HG02938 (cell line): ENCODE results near the gene EXOC4.

ENCODE experiments used
- ATAC-seq: cut with Tn5 transposase; IDR thresholded peaks from one replicate; pipeline ENCODE4 v1.9.1; 2021; ENCODE audit warnings: mild to moderate bottlenecking, moderate library complexity; ENCODE audit not compliant: unreplicated experiment

The EXOC4 gene

DNA sequence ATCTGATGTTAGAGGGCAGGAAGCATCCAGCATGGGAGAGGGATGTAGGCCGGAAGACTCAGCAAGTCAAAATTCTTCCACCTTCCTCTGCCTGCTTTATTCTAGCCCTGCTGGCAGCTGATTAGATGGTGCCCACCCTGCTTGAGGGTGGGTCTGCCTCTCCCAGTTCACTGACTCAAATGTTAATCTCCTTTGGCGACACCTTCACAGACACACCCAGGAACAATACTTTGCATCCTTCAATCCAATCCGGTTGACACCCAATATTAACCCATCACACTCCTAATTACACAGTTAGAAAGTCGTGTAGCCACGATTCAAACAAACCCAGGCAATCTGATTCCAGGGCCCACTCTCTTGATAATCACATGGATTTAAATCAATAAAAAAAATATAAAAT, 440.4 kb downstream of the EXOC4 start:
- ATAC-seq = no peak

DNA sequence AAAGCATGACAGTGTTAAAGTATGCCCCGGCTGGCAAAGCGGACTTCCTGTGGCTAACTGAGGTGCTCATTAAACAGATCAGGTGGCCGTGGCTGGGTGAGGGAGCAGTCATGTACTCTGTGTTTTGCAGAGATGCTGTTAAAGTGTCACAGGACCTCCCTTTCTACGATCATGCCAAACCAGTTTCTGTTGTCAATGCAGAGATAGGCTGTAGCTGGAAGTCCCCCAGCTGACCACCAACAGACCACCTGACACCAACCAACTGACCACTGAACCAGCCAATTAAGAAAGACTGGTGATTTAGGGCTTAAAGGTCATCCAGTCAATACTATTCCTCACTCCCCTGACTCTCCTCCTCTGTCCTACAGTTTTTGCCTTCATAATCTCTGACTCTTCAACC, 443.2 kb downstream of the EXOC4 start:
- no peak for ATAC-seq

DNA sequence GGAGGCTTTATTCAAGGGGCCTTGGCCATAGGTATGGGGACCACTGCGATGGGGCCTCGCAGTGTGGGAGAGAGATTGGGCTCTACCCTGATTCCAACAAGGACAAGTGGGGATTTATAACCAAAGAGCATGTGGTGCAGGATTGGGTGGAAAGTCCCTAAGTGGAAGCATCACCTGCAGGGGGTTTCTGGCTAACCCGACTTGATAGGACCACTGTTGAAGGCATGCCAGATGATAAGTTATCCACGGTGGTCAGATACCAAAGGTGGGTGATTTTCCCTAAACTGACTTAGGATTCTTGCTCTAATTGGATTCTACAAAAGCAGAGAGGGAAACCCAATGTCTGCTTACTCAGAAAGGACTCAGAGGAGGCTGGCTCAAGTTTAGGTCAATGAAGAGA, 444.7 kb downstream of the EXOC4 start:
- ATAC-seq = no peak

DNA sequence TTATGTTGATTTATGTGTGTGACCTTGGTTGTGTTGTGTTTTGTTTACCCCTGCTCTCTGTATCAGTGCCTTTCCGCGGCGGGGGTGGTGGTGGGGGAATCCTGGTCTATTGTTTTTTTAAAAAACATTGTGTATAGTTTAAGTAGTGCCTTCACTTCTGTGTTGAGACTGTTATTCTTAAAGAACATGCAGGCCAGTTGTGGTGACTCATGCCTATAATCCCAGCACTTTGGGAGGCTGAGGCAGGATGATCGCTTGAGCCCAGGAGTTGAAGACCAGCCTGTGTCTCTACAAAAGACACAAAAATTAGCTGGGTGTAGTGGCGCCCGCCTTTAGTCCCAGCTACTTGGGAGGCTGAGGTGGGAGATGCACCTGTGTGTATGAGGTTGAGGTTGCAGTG, 445.2 kb downstream of the EXOC4 start:
- ATAC-seq = no peak

DNA sequence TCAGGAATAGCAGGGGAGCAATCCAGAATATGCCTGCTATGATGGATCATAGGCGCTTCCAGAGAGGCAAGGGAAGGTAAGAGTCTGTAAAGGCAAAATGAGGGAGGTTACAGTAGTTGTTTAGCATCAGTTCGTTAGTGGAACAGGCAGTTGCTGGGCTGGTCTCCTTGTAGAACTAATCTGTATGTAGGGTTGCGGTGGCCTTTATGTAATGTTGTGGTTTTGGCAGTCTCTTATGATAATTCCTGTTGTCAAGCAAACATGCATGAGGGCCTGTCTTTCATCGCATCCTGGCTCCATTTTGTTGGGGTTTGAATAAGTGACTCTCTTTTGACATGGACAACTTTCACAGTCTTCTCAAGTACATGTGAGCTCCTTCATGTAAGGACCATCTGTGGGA, 446.5 kb downstream of the EXOC4 start:
- no peak for ATAC-seq

DNA sequence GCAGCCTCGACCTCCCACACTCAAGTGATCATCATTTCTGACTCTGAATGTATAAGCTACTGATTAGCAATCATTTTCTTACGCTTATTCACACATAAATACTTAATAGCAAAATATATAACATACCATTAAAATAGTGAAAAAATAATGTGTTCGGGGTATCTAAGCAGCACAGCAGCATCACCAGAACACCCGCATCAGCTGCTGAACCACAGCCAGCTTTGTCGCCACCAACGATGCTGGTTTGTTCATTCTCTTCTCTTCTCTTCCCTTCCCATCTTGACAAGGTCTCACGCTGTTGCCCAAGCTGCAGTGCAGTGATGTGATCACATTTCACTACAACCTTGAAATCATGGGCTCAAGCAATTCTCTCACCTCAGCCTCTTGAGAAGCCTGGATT, 449.2 kb downstream of the EXOC4 start:
- no peak for ATAC-seq

DNA sequence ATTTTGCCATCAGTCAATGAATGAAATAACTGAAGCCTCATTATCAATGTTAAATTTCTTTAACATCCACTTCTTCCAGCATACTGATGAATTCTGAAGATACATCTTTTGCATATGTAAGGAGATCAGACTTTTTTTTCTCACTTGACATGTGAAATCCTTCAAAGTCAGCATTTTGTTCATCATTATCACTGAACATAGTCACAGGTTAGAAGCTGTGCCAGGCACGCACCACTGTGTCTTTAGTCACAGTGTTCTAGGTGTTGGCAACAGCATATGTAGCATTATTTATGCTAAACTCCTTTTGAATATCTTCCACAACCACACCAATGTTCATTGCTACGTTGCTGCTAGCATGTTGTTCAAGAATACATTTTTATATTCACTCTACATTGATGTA, 450.1 kb downstream of the EXOC4 start:
- no peak for ATAC-seq

DNA sequence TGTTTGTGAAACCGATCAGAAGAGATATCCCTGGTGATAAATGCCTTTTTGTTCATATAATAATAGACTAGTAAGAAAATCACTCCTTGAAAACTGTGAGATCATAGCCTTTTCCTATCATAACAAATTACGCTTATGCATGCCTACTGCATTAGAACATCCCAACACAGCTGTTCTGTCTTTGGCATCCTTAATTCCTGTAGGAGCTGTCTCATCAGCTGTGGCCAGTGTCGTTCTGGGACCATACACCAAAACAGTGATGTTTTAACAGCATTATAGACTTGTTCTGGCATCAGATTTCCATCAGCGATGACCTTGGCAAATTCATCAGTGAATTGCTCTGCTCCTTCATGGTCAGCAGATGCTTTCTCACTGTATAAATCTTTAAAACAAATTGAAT, 450.7 kb downstream of the EXOC4 start:
- no peak for ATAC-seq

DNA sequence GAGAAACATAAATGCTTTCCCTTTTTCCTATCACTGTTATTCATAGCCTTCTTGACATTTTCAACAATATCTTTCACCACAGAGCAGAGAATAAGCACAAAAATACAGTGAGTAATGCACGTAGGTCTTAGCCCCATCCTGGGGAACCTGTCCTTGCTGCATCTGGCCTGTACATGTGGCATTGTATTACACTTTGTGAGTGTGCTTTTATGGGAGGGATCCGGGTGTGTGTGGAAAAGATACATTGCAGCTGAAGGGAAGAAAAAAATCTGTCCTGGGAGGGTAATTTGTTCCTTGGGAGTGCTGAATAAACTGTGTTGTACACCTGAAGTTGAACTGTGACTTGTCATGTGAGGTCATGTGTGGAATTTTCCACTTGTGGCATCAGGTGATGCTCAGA, 451.6 kb downstream of the EXOC4 start:
- ATAC-seq = no peak

DNA sequence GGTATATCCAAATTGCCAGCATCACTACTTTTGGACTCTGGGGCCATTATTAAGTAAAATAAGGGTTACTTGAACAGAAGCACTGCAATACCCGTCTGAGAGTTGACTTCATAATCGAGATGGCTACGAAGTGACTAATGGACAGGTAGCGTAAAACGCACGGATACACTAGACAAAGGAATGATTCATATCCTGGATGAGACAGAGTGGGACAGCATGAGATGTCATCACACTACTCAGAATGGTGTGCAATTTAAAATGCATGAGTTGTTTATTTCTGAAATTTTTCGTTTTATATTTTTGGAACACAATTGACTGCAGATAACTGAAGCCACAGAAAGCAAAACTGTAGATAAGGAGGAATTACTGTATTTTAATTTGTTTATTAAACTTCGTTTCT, 452.7 kb downstream of the EXOC4 start:
- no peak for ATAC-seq

DNA sequence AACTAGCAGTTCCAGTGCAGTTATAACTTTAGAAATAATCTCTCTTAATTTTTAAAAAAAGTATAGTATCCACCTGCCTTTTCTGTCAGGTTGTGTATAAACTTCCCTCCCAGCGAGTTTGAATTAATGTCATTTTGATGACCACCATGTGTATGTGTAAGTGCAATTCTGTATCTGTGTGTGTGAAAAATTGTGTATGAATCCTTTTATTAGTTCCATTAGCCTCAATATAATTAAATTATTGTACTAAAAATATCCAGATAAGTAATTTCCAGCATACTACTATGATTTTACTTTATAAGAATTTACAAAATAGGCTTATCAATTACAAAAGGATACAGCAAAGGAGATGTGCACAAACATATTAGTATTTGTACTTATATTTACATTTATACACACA, 453.1 kb downstream of the EXOC4 start:
- no peak for ATAC-seq

DNA sequence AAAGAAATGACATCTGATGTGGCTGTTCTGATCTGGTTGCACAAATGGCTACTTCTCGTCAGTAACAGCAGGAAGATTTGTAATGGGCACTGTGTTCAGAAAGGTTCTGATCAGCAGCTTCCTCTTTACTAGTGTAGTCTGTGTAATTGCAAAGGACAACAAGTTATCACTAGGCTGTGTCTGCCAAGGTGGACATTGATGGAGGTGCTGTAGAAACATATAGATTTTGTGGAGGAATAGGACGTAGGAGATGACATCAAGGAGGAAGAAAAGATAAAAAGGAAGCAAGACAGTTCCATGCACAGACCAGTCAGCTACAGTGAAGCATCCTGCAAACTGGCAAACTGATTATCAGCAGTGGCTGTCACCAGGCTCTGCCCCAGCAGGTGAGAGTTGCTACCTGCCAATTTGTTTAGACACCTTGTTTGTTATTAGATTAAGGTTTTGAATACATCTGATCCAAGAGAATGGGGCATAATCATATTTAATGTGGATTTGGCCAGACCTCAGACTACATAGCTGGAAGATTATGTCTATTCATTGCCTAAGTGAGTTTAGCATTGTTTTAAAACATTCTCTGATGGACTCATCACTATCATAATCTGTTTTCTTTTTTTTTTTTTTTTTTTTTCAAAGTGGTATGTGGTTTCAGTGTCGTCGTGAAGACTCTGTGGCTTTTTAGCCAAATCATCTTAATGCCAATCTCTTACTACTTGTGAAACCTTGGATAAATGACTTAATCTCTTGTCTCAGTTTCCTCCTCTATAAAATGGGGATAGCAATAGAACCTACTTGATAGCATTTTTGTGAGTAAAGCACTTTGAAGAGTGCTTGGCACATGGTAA, 456.4 kb downstream of the EXOC4 start:
- ATAC-seq = no peak

DNA sequence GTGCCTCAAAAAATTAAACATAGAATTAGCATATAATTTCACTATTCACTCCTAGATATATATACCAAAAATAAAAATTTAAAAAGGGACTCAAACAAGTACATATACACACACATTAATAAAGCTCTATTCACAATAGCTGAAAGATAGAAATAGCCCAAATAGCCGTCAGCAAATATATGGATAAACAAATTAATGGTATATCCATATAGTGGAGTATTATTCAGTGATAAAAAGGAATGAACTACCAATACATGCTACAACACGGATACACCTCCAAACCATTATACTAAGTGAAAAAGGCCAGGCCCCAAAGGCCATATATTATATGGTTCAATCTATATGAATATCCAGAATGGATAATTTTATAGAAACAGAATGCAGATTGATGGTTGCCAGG, 459.7 kb downstream of the EXOC4 start:
- no peak for ATAC-seq

DNA sequence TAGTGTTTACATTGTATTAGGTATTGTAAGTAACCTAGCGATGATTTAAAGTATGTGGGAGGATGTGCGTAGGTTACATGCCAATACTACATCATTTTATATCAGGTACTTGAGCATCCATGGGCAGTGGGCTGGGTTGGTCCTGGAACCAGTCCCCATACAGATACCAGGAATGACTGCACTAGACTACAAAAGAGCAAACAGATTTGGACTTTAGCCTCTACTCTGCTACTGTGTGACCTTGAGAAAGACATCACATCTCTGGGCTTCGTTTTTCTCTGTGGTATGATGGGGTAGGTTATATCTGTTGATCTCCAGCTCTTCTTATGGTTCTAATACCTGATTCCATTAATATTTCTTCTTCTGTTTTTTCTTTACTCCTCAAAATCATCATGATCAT, 461.8 kb downstream of the EXOC4 start:
- no peak for ATAC-seq

DNA sequence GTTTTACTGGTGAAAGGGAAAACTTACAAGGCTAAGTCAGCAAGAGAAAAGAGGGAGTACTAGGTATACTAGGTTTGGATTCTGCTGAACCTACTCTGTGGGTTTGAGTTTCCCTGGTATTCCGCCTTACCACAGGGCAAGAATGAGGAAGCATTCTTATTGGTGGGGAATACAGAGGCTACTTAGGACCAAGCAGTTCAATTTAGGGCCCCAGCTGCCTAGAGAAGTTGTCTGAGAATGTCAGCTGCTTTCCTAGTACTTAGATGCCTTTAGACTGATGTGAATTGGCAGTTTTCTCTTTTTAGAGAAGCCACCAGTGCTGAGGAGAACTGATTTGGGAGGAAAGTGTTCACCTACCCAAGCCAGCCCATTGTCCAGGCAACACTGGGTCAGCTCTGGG, 465.3 kb downstream of the EXOC4 start:
- ATAC-seq = no peak

DNA sequence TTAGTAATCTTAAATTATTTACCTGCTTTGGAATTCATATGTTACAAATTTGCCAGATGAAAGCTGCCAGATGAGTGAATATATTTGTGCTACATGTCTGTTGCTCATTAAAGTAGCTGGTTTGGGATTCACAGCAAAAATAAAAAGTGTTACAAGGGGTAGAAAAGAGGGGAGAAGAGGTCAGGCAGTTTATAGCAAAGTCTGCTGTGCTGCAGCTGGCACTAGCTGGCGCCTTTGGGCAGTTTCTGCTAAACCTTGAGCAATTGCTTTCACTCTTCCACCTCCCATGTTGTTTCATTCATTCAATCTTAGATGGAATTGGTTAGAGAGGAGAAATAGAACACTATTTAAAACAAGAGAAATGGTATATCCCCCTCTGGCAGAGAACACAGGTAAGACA, 470.2 kb downstream of the EXOC4 start:
- ATAC-seq = no peak

DNA sequence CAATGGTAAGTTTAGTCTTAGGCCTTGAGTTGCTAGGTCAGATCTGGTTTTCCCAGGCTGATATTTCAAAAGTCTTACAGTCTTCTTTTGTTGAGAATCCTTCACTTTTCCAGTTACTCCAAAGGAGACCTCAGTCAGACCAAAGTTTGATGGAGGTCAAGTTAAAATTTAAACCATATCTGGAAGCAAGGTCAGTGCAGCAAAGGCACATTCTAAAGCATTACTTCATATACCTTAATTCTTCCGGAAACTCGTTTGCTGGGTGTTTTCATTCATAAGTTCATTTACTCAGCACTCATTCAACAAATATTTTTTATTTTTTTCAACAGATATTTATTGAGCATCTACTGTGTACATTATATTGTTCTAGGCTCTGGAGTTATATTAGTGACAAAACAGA, 471.3 kb downstream of the EXOC4 start:
- ATAC-seq = no peak

DNA sequence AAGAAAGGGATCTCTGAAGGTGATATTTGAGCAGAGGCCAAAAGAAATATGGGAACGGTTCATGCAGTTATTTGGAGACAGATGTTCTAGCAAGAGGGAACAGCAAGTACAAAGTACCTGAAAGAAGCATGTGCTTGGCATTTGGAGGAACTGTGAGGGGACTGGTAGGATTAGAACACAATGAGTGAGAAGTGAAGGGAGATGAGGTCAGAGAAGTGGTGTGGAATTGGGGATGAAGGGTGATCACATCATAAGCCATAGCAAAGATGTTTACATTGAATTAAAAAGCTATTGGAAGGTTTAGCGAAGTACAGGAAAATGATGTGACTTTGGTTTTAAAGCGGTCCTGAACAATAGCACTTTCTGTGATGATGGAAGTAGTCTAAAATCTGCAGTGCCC, 471.8 kb downstream of the EXOC4 start:
- ATAC-seq = no peak

DNA sequence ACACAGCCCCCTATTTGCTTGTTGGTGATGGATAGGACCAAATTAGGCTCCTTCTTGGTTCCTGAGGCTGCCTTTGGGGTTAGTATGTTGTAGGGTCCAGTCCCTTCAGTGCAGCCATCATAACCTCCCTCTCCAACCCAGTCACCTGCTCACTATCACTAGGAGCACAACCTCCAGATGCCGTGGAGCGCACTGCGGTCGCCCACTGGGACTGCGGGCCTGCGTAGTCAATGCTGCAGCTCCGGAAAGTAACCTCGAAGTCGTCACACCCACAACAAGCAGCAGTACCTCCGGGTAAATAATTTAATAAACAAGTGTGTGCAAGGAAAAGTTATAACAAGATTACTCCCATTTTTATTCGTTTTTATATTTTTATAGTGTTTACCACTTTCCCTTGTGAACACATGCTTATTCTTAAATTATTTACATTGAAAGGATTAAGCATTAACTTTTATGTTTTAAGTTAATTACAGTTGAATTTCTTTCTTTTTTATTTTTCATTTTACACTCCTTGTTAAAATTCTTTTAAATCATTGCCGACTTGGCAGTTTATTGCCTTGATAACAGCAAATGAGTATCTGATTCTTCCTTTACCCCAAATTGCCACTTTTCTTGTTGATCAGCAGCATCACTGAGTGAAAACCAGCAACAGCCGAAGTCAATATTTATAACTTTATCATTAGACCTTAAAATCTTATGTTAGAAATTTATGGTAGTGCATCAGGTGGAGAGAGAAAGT, 474.8 kb downstream of the EXOC4 start:
- ATAC-seq = no peak

DNA sequence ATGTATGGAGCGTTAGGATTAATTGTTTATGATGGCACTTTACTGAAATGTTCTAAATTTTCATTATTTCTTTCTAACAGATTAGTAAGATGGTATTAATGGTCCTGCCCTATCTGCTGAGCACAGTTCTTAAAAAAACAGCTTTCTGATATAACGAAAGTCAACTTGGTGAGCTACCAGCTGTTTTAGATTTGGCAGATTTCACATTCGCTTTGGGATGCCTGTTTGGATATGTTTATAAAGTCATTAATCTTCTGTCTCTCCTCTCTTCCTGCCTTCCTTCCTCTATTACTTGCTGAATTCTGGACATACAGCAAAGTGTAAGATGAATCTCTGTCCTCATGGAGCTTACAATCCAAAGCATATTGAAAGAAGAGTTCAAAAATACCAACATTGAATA, 477.5 kb downstream of the EXOC4 start:
- no peak for ATAC-seq

DNA sequence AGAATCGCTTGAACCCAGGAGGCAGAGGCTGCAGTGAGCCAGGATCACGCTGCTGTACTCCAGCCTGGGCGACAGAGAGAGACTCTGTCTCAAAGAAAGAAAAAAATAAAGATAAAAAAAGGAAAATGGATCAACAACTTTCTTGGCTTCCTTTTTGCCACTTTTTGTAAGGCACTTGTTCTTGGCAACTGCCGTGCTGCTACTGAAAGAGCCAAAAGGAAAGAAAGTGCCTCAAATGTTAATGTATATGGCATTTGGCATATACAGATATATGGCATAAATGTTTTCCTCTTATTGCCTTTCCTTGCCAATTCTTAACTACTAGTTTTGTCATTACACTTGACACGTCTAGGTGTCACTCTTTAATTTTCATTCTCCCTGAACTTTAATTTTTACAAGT, 480.5 kb downstream of the EXOC4 start:
- no peak for ATAC-seq

DNA sequence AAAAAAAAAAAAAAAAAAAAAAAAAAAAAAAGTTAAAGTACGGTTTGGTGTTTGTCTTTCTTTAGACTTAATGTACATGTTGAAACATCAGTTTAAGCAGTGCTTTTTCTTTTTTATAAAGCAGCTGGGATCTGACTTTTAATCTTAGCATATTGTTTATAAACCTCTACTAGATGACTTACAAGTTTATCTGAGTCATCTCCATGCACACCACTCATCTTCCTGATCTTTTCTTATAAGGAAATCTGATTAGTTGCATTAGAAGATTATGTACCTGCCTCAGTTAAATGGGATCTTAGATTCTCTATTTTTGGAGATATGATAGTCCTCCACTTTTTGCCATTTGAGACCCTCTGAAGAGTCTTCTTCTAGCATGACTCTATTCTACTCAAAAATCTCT, 482.3 kb downstream of the EXOC4 start:
- no peak for ATAC-seq

DNA sequence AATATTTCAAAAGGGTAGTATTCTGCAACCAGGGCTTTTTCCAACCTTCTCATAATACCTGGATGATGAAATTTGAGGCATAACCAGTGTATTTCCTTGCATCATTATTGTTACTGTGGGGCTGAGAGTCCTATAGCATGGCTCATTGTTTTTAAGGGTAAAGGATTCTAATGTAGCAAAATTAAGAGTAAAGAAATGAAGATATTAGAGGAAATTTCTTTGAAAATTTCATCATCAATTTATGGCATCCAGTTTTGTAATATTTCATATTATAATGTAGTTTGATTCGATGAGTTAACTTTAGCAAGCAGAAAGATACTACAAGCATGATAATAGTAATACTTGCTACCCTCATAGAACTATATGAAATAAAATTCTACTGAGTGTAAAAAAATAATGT, 486.9 kb downstream of the EXOC4 start:
- no peak for ATAC-seq
